Pancreas (tissue), 10 donors: ENCODE results near the gene GIPC3. TPM values are rescaled to one million over a fixed set of nuclear protein-coding genes. Genes with fewer than 3 reads are reported as not detected.
"Not testable (repeated sequence)": the region's sequence is repeated elsewhere in the genome, so short reads cannot be mapped to it uniquely, and the experiment has no call there.

Experiments
- ATAC-seq, 4 donors: fragments of 200-7000 bp; cut with Tn5 transposase; one replicate each; pipeline versions ENCODE4 v1.8.0 to v1.9.1; 2020; ENCODE audit warnings: mild to moderate bottlenecking in 4 of 4, moderate library complexity in 4 of 4
- DNase-seq, 6 donors: peaks; one replicate each; pipeline ENCODE4 v3.0.0-alpha.2; 2020
- FAIRE-seq: peaks from 2 replicates; lab custom pipeline; 2012; peaks lifted over from hg19 to GRCh38; lab: Jason Lieb, UNC
- H3K27ac ChIP-seq, 4 donors: fragments of 200-600 bp; sonication (generic); 1 replicate in 3 of 4; 2 replicates in 1 of 4; pipeline versions ENCODE4 v1.5.0 to v1.8.0; 2020
- H3K27me3 ChIP-seq, 4 donors: fragments of 200-600 bp; one replicate each; pipeline ENCODE4 v1.8.0; 2021
- H3K36me3 ChIP-seq, 3 donors: fragments of 200-600 bp; sonication (generic) in 1 of 3; one replicate each; pipeline versions ENCODE4 v1.5.0 to v1.8.0; 2020 to 2021
- H3K4me1 ChIP-seq, 3 donors: fragments of 200-600 bp; one replicate each; pipeline ENCODE4 v1.8.0; 2021
- H3K4me3 ChIP-seq, 4 donors: fragments of 200-600 bp; sonication (generic) in 2 of 4; one replicate each; pipeline versions ENCODE4 v1.5.0 to v1.8.0; 2020 to 2021
- H3K9me3 ChIP-seq, 4 donors: fragments of 200-600 bp; one replicate each; pipeline ENCODE4 v1.8.0; 2021
- WGBS, 2 donors: extraction: QIAGEN DNeasy Blood & Tissue Kit; methylation state at CpG; one replicate each; pipeline ENCODE4 v1.1.7; 2013; 5-methylcytosine and 5-hydroxymethylcytosine counted together
- intact Hi-C, 3 donors: fragments of 100-400 bp; cut with DNase I; formaldehyde crosslinking; loops; one replicate each; pipeline versions ENCODE4 v1.11.1 to v1.14.2; 2022
- polyA plus RNA-seq, 2 donors: library from polyadenylated mRNA; stranded (reverse); fragments of 200-250 nt; gene quantifications; one replicate each; pipeline ENCODE4 v1.2.3, GENCODE V29; 2013
- total RNA-seq, 6 donors: library from RNA; stranded (reverse); fragmentation: NEBNext Ultra II Directional in 4 of 6; extraction: Animal tissue kit (Norgen Biotek cat#: 25700) in 4 of 6; gene quantifications; one replicate each; pipeline versions ENCODE4 v1.2.1 to v1.2.4, GENCODE V29; 2021 to 2023
- TF ChIP-seq, protein P1 (sequence below), 4 donors: fragments of 200-600 bp; sonication (generic) in 3 of 4; IDR thresholded peaks; one replicate each; pipeline versions ENCODE4 v1.5.0 to v1.8.0; 2021; ENCODE audit warnings: antibody characterized with exemption in 4 of 4
- donor health status: healthy with polysubstance abuse.
- donor health status: DM: no; HTN: no; CAD: no; lungs with moderate emphysema.
- donor health status: DM: no; HTN: no; CAD: no.
- donor health status: control.
- donor health status: control.
- donor health status: Bipolar disorder and iron deficiency.
- donor health status: DM: yes; HTN: yes; CAD: no.
- donor health status: DM: no; HTN: no; CAD: no.
- donor health status: DM: no; HTN: no; CAD: no.
- donor health status: DM: yes; HTN: yes; CAD: no.

Gene GIPC3
- total and polyA plus RNA-seq, 8 donors: 0.17 to 0.92 (median 0.30) TPM

DNA sequence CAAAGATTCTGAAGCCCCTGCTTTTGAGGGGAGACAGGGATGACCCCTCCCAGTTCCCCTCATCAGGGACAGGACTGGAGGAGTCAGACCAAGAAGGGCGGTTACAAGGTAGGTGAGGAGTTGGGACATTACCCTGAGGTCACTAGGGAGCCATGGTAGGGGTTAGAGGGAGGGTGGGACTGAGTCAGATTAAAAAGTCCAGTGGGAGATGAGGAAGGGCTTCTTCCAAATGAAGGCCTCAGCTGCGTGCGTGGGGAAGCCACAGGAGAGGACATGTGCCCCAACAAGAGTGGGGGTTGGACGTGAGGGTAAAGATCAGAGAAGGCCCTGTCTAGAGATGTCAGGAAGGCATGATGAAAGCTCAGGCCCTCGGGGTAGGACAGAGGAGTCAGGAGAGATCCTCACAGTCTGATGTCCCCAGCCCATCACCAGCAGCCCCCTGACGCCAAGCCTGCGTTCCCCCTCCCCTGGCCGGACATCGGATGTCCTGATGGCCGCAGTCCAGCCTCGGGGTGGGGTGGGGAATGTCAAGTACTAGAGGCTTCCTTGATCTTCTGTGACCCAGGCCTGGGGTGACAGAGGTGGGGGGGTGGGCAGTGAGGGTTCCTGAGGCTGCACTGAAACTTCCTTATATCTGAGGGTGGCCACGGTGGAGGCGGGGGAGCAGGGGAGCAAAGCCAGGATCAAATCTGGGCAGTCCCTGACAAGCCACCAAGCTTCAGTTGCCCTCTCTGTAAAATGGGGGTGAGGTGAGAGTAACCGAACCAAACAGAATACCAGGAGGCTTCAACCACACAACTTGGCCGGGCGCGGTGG, 21.4 kb upstream of the GIPC3 start:
- no peak for FAIRE-seq
- Histone ChIP-seq H3K9me3 (no peaks in the 10 kb centered on the region), H3K4me1 (no peaks in the 10 kb centered on the region), H3K4me3 (no peak overlapping the region), H3K36me3 (no peaks in the 10 kb centered on the region), H3K27me3 (no peaks in the 10 kb centered on the region), H3K27ac (no peak overlapping the region)
- intact Hi-C loops: no loop called here
- TF ChIP-seq, protein P1, sequence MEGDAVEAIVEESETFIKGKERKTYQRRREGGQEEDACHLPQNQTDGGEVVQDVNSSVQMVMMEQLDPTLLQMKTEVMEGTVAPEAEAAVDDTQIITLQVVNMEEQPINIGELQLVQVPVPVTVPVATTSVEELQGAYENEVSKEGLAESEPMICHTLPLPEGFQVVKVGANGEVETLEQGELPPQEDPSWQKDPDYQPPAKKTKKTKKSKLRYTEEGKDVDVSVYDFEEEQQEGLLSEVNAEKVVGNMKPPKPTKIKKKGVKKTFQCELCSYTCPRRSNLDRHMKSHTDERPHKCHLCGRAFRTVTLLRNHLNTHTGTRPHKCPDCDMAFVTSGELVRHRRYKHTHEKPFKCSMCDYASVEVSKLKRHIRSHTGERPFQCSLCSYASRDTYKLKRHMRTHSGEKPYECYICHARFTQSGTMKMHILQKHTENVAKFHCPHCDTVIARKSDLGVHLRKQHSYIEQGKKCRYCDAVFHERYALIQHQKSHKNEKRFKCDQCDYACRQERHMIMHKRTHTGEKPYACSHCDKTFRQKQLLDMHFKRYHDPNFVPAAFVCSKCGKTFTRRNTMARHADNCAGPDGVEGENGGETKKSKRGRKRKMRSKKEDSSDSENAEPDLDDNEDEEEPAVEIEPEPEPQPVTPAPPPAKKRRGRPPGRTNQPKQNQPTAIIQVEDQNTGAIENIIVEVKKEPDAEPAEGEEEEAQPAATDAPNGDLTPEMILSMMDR (IDR thresholded peaks at IDR 0.05): no peak
- DNase-seq: peak in 1 of 6 donors; percentile 63
- 73 to 80% methylated on average over 15 to 17 of the region's 17 CpGs for WGBS, 2 donors
- no peak for ATAC-seq

DNA sequence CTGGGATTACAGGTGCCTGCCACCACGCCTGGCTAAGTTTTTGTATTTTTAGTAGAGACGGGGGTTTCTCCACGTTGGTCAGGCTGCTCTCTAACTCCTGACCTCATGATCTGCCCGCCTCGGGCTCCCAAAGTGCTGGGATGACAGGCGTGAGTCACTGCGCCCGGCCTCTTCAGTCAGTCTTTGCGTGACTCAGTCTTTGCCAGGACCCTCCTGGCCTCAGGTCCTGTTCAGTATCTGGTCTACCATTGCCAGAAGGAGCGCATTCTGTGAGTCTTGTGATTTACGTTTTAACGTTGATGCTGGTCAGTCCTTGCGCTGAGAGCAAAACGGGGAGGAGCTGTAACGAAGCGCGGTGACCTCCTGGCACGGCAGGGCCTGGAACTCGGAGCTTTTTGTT, 20.1 kb upstream of the GIPC3 start:
- no peak for FAIRE-seq
- Histone ChIP-seq H3K27ac (no peak overlapping the region), H3K9me3 (no peaks in the 10 kb centered on the region), H3K36me3 (no peaks in the 10 kb centered on the region), H3K4me1 (no peaks in the 10 kb centered on the region), H3K27me3 (no peaks in the 10 kb centered on the region), H3K4me3 (no peak overlapping the region)
- intact Hi-C loops: no loop called here
- DNase-seq: no peak
- 81 to 85% methylated on average over 19 of the region's 19 CpGs for WGBS, 2 donors
- no peak for ATAC-seq
- TF ChIP-seq, protein P1 (IDR thresholded peaks at IDR 0.05): no peak

DNA sequence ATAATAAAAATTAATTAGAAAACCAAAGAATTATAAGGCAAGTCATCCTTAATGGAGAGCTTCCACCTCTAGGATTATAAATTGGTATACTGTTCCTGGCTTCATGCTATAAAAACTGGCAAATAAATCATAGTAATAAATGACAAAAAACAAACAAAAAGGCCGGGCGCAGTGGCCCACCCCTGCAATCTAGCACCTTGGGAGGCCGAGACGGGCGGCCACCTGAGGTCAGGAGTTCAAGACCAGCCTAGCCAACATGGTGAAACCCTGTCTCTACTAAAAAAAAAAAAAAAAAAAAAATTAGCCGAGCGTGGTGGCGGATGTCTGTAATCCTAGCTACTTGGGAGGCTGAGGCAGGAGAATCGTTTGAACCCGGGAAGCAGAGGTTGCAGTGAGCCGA, 15.2 kb upstream of the GIPC3 start:
- DNase-seq, H3K36me3 ChIP-seq, H3K4me1 ChIP-seq, H3K4me3 ChIP-seq, FAIRE-seq, H3K9me3 ChIP-seq, ATAC-seq, H3K27me3 ChIP-seq, intact Hi-C loops, H3K27ac ChIP-seq: not testable (repeated sequence)
- 63 to 74% methylated on average over 8 to 11 of the region's 11 CpGs for WGBS, 2 donors

DNA sequence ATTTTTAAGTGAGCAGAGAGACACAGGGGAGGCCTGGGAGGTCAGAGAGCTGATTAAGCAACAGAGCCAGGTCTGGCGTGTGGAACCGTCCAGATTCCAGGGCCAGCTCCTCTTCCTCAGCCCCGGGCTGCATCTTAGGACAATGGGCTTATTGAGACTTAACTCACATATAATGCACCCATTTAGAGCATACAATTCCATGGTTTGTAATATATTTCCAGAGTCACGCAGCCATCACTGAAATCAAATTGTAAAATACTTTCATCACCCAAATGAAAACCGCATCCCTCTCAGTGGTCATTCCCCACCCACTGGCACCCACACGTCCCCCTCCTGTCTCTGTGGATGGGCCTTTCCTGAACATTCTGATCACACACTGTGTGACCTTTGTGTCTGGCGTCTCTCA, 14.7 kb upstream of the GIPC3 start:
- no peaks in the 10 kb centered on the region for H3K27me3 ChIP-seq
- TF ChIP-seq, protein P1 (IDR thresholded peaks at IDR 0.05): no peak
- no peak for FAIRE-seq
- 55 to 58% methylated on average over 7 of the region's 7 CpGs for WGBS, 2 donors
- intact Hi-C loops: no loop called here
- no peaks in the 10 kb centered on the region for H3K36me3 ChIP-seq
- no peaks in the 10 kb centered on the region for H3K9me3 ChIP-seq
- ATAC-seq: no peak
- peak in 1 of 6 donors; percentile 11 for DNase-seq
- H3K4me3 ChIP-seq: no peak overlapping the region
- H3K4me1 ChIP-seq: no peaks in the 10 kb centered on the region
- no peak overlapping the region for H3K27ac ChIP-seq

DNA sequence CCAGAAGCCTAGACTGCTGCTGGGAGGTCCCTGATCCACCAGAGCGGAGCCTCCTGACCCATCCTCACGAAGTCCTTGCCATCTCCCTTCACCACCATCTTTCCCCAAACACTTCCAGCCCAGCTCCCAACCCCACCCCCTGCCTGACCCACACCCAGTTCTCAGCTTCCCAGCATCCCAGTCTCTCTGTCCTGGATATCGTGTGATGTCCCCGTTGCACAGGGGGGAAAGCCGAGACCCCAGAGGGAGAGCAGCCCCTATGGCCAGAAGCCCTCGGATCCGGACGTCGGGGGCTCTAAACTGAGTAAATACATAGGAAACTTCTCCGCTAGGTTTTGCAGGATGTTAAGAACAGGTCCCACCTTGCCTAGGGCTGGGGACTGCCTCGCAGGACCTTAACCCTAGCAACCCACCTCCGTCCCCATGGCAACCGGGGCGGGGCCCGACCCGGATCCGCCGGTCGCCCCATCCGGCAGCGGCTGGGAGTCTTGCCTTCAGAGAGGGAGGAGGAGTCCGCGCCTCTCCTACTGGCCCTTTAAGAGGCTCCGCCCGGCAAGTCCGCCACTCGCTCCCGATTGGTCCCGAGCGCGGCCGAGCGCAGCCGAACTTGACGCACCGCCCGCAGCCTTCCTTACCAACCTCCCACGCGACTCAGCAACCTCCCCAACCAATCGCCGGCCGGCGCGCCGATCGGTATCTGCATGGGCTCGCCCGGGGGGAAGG, 13.0 kb upstream of the GIPC3 start:
- ATAC-seq (peak; percentile 95 to 97 (median 96)), FAIRE-seq (peak; percentile 95), DNase-seq (peak; percentile 99 to 100 (median 100))
- peak overlapping the region; percentile 10 to 96 (median 92) for H3K4me3 ChIP-seq
- H3K36me3 ChIP-seq: no peaks in the 10 kb centered on the region
- WGBS, 2 donors: 2 to 3% methylated on average over 48 of the region's 48 CpGs
- TF ChIP-seq, protein P1 (IDR thresholded peaks at IDR 0.05): no peak
- H3K27ac ChIP-seq: no peak overlapping the region
- no peaks in the 10 kb centered on the region for H3K4me1 ChIP-seq
- H3K27me3 ChIP-seq: no peaks in the 10 kb centered on the region
- no peaks in the 10 kb centered on the region for H3K9me3 ChIP-seq
- intact Hi-C loops: no loop called here
